Left colon (tissue), 2 donors: ENCODE results near the gene HABP2. TPM values are rescaled to one million over a fixed set of nuclear protein-coding genes. Genes with fewer than 3 reads are reported as not detected.

Source experiments
- ATAC-seq: fragments of 200-7000 bp; cut with Tn5 transposase; one replicate; pipeline ENCODE4 v1.9.1; 2020; ENCODE audit warnings: mild to moderate bottlenecking, moderate library complexity
- DNase-seq, 2 donors: peaks; one replicate each; pipeline ENCODE4 v3.0.0-alpha.2; 2020
- intact Hi-C, 2 donors: fragments of 100-400 bp; cut with DNase I in 1 of 2; cut with micrococcal nuclease in 1 of 2; formaldehyde crosslinking; loops; one replicate each; pipeline versions ENCODE4 v1.11.2 to v1.14.0; 2022; cut with DNase I, micrococcal nuclease
- total RNA-seq, 2 donors: library from RNA; stranded (reverse); fragmentation: NEBNext Ultra II Directional; extraction: Animal tissue kit (Norgen Biotek cat#: 25700); gene quantifications; one replicate each; pipeline ENCODE4 v1.2.1, GENCODE V29; 2021
- donor health status: DM: no; HTN: no; CAD: no.
- donor health status: DM: yes; HTN: yes; CAD: no.

The HABP2 gene
- total RNA-seq, 2 donors from 2014 or later, result not detected

DNA sequence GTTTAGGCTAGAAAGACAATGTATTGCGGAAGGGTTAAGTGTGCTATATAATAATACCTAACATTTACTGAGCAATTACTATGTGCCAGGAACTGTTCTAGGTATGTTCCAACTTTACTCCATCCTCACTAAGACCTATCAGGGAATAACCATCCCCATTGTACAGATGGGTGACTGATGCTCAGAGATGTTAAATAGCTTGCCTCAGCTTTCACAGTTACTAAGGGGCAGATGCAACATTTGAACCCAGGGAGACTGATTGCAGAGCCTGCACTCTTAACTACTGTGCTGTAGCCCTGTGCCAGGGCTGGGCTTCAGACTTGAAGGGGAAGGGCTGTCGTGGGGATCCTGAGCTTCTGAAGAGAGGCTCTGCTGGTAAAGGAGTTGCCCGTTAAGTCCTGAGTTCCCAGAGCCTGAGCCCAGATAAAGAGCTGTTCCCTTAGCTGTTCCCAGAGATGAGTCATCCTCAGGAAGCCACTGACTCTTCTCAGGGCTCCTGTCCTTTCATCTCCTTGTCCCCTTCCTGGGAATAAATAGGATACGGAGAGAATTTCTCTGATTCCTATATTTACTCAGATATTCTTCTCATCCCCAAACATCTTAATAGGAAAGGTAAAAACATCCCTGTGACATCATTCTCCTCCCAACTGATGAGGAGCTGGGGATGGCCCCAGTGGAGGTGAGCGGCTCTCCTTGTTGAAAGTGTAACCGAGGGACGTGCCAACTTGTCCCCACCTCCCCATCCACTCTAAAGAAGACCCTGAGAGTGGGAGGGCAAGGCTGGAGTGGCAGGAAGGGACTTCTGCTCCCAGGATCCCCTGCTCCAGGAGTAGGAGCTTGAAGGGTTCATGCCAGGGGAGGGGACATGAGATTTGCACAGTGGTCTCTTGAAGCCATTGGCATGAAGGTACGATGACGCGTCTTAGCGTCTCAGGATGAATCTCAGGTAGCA is 28.0 kb upstream of the HABP2 start:
- ATAC-seq, result no peak
- no peak for DNase-seq
- intact Hi-C loops, result no loop called here

DNA sequence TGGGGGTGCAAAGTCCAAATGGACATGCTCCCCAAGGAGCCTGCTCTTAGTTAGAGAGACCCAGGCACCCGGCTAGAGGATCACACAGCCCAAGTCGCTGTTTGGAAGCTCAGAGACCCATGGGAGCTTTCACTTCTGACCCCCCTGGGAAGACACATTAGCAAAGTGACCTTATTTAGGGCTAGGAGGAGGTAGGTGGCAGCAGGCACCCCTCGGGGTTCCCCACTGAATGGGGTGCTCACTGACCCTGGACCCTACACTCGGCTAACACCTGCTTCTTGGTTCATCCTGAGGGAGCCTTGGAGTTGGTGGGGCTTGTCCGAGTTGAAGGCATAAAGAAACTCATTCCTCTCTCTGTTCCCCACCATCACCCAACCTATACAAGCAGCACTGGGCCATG is 27.1 kb upstream of the HABP2 start:
- DNase-seq (no peak), ATAC-seq (no peak)
- intact Hi-C loops, result no loop called here

DNA sequence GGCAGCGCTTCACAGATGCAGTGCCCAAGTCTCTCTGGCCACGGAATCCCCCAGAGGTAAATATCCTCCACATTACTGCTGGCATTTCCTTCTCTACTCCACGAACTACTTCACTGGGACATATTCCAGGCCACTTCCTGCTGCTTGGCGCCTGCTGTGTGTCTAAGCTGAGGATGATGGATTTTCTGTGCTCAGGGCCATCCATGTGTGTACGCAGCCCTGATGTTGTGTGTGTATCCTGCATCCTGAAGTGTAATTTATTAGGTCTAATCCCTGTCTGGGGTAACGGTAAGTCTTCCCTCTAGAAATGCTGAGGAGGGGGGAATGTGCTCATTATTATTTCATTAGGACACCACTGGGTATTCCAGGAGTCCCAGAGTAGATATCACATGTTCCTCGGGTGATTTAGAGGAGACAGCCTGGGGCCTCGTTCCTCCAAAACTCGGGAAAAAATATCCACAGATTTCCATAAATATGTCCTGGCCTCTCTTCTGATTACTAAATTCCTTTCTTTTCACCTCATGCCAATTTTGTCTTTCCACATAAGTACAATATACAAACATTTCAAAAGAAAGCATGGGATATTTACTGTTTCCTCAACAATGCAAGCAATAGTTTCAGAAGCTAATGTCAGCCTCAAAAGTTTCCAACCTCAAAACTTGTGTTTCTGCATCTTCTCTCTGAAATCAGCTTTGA is 25.5 kb upstream of the HABP2 start:
- intact Hi-C loops, result no loop called here
- no peak for DNase-seq
- no peak for ATAC-seq

DNA sequence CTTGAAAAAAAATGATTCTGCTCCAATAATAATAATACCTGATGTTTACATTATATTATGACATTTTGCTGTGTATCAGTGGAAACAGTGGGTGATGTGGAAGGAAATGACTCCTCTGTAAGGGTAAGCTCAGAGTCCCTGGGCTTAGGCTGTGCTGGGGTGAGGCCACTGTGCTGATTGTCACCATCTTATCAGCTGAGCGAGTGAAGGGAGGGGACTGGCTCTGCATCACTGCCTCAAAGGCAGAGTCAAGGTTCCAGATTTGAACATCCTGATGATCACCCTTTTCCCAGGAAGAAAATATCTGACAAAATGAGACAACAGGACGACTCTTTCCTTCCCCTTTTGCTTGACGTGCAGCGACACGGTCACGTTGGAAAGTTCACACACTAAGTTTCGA is 24.0 kb upstream of the HABP2 start:
- DNase-seq (no peak), ATAC-seq (no peak)
- intact Hi-C loops, result no loop called here

DNA sequence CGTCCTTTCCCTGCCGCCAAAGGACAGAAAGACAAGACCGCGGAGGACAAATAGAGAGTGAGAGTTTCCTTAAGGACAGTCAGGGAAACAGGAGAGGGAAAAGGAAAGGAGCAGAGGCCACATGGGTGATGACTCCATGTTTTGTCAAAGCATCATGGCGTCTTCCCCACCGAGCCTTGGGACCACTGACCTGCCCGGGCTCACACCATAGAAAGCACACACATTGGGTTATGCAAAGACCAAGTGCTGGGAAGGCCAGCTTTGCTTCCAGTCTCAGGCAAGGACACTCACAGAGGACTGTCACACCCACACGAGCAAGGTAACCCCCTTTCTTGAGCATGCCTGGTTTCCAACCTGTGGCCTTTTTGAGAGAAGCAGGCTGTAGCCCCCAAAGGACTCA is 23.3 kb upstream of the HABP2 start:
- DNase-seq, result no peak
- intact Hi-C loops, result no loop called here

DNA sequence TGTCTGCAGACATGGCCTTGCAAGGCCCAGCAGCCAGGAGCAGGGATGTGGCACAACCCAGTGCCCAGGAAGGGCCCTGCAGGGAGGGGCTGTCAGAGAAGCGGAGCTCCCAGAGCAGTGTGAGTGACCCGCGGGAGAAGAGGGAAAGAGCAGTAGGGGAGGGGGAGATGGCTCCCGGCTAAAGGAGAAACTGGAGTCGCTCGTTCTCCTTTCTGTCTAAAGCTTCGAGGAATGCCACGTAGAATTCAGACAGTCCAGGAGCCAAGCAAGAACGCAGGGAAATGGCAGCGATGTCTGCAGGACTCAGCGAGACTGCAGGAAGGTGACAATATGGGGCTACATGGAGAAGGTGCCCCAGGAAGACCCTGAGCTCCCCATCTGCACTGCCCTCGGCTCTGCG is 22.4 kb upstream of the HABP2 start:
- no peak for ATAC-seq
- DNase-seq, result no peak
- intact Hi-C loops, result no loop called here

More for the DNA sequence above, 23.3 kb upstream of the HABP2 start:
- ATAC-seq, result no peak

DNA sequence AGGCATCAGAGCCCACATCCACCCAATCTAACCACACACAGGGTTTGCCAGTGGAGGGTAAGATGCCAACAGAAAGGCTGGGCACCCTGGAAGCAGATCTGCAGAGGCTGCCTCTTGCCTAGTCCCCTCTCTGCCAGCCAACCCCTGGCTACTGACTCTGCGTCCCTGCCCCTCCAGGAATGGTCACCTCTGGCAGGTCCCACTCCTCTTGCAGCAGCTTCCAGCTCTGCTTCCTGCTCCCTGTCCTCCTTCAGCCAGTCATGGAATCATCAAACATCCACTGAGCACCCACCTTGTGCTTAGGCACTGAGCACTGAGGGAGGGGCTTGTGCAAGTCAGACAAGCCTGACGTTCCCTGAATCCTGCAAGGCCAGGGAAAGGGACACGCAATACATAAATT is 20.1 kb upstream of the HABP2 start:
- no peak for ATAC-seq
- DNase-seq, result no peak
- intact Hi-C loops, result no loop called here

DNA sequence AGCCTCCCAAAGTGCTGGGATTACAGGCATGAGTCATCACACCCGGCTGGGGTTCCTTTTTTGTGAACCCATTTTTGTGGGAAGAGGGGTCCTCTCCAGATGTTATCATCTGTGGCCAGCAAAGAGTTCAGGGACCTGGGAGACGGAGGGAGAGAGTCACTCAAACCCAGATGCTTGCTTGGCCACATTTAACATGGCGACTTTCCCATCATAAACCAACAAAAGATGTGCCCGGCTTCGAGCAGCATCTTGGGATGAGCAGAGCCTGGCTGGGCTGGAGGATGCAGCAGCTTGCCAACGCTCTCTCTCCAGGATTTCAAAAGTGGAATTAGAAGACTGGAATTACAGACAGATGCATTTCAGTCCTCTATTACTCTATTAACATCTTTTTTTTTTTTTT is 19.1 kb upstream of the HABP2 start:
- intact Hi-C loops, result no loop called here
- DNase-seq (no peak), ATAC-seq (no peak)

DNA sequence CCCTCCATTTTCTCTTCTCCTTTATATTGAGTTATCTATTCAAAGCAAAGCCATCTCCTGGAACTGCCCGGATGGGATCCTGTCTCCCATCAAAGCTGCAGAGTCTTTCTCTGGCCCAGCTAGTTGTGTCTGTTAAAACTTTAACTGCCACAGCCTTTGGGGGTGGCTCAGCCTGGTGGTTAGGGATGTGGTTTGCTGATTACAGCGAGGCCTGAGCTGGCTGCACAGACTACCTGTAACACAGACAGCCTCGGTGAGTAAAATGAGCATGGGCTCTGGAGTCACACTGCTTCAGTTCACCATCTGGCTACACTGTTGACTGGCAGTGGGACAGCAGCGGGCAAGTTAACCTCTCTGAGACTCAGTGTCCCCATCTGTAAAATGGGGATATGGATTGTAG is 18.4 kb upstream of the HABP2 start:
- no peak for ATAC-seq
- intact Hi-C loops, result no loop called here
- DNase-seq, result no peak

DNA sequence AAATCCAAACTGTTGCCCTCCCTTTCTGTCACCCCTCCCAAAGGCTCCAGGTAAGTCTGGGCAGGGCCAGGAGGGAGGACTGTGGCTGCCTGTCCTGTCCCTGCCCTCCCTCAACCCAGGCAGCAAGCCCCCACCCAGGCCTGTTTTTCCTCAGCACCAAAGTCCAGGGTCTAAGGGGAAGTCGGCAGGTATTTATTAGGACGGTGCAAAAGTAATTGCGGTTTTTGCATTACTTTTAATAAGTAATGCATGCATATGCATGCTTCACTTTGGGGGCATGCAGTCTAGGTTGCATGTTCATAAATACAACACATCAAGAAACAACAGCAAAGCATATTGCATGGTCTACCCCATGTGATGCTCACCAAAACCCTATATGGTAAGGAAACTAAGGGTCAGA is 15.2 kb upstream of the HABP2 start:
- no peak for ATAC-seq
- no peak for DNase-seq
- intact Hi-C loops, result no loop called here

DNA sequence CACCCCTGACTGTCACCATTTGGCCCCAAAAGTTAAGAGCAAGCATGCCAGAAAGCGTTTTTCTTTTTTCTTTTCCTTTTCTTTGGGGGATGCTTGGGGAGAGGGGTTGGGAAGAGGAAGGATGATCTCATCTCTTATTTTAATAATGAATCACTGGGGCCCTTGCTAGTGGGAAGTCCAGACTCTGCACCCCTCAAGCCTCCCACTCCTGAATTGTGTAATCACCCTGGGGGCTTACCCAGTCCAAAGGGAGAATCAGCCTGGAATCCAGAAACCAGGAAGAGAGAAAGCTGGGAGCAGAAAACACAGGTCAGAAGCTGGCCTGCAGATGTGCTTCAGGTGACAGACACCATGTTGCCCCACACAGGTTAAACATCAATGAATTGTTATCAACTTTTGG is 14.7 kb upstream of the HABP2 start:
- intact Hi-C loops, result no loop called here
- DNase-seq (no peak), ATAC-seq (no peak)

DNA sequence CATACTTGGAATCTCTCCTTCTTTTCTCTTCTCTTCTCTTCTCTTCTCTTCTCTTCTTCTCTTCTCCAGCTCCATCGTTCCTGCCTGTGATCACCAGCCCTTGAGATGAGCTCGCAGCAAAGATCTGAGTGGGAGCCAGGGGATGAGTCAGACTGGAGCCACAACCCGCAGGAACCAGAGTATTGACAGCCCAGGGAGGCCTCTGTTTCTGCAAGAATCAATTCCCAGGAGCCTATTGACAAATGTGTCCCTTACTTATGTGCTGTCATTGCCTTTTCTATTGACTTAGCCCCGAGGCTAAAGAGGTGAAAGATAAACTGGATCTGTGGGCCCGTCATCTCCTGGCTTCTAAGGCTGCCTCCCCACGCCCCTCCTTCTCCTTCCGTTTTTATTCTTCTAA is 13.1 kb upstream of the HABP2 start:
- no peak for ATAC-seq
- intact Hi-C loops, result no loop called here
- no peak for DNase-seq

DNA sequence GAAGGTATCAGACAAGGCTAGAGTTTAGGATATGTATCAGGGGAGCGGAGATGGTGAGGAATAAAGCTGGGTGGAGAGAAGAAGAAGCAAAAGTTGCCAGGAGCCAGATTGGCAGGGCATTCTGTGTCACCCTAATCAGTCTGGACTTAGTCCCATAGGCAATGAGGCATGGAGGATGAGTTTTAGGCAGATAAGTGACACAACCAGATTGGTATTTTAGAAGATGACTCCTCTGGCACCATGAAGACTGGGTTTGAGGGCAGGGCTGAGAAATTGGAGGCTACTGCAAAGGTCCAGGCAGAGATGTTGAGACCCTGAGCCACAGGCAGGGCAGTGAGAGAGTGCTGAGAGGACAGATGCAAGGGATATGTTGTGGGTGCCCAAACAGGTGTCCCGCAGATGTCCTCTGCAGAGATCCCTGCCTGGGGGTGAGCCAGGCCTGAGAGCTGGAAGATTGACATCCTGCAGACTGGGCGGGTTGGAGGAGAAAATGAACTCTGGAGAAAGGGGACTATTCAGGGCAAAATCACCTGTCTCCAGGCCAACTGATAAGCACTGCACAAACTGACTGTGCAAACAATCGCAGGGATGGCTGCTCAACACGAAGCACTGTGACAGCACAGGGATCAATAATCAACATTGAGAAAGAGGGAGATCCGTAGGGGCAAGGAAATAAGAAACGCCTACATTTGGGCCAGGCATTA is 11.9 kb upstream of the HABP2 start:
- intact Hi-C loops, result no loop called here
- DNase-seq (no peak), ATAC-seq (no peak)

DNA sequence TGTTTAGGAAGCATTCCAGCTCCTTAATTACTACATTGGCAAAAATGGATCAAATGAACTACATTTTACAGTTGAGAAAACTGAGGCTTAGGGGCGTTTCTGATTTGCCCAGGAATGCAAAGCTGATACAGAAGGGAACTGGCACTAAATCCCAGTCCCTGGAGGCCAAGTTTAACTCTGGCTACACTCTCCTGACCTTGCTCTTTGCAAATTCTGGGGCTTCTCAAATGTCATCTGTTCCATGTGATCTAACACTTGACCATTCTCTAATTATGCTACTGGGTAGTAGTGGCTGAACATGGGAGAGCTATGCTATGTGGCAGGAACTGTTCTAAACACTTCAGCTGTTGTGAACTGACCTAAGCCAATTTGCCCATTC is 11.3 kb upstream of the HABP2 start:
- DNase-seq, result no peak
- ATAC-seq, result no peak
- intact Hi-C loops, result no loop called here

DNA sequence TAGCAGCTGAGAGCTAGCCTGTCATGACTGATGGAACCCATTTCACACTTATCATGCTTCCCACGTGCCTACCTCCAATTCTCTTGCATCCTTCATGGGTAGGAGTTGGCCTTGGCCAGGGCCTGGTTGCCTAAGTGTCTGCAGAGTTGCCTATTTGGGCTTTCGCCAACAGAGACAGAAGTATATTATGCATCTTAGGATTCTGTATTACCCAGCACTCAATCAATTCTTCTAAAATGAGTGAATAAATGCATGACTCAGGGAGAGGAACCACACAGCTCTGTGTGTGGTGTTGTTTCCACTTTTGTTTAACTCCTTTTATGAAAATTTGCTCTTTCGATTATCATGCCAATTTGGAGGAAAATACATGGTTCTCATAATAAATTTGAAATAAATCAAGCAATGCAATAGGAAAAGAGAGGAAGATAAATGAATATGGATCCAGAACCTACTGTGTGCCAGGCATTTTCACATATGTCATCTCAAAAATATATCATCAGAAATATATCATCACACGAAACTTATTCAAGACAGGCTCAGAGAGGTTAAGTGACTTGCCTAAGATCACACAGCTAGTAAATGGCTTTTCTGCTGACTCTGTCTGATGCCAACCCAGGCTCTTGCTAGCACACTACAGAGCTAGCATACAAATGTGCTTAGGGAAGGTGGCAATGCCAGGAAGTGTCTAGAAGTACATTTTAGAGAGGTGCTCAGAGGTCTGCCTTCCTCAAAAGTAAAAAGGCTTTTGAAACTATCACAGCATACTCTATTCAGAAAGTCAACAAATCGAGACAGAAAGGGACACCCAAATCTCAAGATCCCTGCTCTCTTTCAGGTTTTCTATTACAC is 9.5 kb upstream of the HABP2 start:
- ATAC-seq, result no peak
- DNase-seq, result no peak
- intact Hi-C loops, result no loop called here

DNA sequence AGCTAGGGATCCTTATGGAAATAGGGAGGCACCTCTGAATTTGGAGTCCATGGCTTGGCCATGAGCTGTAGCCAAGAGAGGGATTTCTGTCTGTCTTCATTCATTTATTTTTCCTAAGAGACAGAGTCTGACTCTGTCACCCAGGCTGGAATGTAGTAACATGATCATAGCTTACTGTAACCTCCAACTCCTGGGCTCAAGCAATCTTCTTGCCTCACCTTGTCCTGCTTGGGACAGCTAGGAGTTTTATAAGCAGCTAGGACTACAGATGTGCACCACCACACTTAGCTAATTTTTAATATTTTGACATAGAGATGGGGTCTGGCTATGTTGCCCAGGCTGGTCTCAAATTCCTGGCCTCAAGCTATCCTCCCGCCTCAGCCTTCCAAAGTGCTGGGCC is 8.5 kb upstream of the HABP2 start:
- ATAC-seq (no peak), DNase-seq (no peak)
- intact Hi-C loops, result no loop called here

DNA sequence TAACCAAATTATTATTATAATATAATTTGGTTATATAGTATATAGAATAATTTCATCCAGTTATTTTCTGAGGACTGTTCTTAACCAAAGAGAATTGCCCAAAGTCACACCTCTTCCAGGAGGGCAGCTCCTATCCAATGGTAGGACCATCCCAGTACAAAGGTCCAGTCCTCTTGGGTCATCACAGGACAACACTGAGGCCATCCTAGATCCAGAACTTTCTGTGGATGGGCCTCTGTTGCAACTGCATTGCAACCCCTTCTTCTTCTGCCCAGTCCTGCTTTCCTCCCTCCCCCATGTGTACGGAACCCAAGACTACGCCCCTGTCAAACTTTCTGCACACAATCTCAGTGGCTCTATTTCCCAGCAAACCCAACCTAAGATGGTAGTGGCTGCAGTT is 5.4 kb upstream of the HABP2 start:
- intact Hi-C loops, result no loop called here
- no peak for ATAC-seq
- DNase-seq, result no peak

DNA sequence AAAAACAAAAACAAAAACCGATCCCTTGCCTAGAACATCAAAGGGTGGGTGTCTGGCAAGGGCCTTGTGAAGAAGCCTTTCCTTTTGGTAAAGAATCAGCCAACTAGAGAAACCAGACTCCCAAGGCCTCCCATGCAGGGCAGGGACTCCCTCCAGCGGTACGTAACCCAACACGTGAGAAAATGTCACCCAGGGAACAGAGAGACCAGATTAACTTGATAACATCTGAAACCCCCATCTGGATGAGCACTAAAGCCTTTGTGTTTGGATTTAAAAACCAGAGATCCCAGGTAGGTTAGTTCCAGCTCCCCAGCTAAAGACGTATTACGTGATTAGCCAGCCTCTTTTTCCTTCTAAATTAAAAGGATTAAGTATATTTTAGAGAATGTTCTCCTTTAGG is 3.0 kb upstream of the HABP2 start:
- DNase-seq (no peak), ATAC-seq (no peak)
- intact Hi-C loops, result no loop called here

DNA sequence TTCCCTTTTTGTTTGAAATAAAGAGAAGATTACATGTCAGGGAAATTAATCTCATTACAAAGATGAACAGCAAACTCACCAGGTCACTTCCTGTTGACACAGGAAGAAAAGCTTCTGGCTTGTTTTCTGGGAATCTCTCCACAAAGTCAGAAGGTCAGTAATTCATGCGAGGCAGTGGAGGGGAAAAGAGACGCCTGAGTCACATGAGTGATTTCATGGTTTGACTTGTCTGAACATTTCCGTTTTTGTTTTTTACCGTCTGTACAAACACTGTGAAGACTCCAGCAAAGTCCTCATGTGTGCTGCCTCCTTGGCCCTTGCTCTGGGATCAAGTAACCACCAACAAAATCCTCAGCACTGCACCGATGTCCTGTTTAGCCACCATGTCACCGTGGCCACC is 2.5 kb upstream of the HABP2 start:
- intact Hi-C loops, result no loop called here

More for the DNA sequence above, 2.5 kb upstream of the HABP2 start:
- ATAC-seq, result no peak
- no peak for DNase-seq
